KBM-7 (cell line): ENCODE results near the gene LASP1.
"Not testable (repeated sequence)": the region's sequence is repeated elsewhere in the genome, so short reads cannot be mapped to it uniquely, and the experiment has no call there.

ENCODE experiments used
- DNase-seq: peaks from one replicate; pipeline ENCODE4 v3.0.0-alpha.2; 2015
- in situ Hi-C: fragments of 300-500 bp; cut with MboI; formaldehyde crosslinking; loops from 2 replicates; pipeline ENCODE4 v1.14.3; 2020; ENCODE audit warnings: low sequenced_read_pairs, low pct_unique_long_range_greater_than_20kb, mixed read lengths

Gene LASP1

DNA sequence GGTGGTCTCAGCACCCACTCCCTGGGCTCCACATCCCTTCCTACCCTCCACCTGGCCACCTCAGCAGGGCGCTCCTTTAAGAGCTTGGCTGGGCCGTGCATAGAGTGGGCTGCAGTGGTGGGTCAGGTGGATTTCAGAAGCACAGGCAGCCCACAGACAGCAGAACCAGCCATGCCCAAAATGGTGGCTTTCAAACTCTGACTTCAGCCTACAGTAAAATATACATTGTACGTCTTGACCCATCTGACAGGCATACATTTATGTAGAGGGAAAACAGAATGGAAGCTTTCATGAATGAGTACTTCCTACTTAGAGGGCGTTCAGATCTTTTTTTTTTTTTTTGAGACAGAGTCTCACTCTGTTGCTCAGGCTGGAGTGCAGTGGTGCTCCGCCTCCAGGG lies 29.6 kb downstream of the LASP1 start:
- no peak for DNase-seq
- in situ Hi-C loops: no loop called here

DNA sequence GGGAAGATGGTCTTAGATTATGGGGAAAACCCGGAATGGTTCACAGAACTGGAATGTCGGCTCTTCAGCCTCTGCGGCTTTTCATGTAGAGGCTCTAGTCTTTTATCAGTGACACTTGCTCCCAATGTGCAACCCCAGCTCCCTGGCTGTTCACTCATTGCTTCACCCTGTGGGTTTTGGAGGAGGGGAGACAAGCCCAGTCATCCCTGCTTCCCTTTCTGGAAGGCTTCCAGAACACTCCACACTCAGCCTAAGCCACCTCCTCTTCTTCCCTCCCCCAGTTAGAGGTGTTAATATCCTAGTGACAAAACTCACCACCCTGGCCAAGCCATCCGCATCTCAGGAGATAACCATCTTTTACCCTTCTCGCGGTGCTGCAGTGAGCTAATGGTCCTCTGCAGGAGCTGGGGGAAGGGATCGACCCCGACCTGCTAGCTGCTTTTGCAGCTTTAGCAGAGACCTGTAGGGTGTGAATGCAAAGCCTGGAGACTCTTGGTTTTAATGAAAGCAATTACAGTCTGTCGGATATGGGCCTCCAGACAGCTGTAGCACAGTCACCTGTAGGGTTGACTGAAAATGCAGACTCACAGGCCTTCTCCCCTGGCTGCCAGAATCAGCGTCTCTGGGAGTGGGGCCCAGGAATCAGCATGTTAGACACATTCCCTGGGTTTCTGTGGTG lies 31.3 kb downstream of the LASP1 start:
- in situ Hi-C loops: no loop called here
- peak; percentile 98 for DNase-seq

DNA sequence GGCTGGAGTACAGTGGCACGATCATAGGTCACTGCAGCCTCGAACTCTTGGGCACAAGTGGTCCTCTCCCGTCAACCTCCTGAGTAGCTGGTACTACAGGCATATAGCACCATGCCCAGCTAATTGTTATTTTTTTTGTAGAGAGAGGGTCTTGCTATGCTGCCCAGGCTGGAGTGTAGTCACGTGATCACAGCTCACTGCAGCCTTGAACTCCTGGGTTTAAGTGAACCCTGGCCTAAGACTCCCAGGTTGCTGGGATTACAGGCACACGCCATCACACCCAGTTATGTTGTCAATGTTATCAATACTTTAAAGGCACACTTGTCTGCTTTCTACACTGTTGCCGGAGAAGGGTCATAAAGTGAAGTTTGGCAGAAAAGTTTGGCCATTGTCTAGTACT lies 33.5 kb downstream of the LASP1 start:
- DNase-seq: no peak
- in situ Hi-C loops: no loop called here

DNA sequence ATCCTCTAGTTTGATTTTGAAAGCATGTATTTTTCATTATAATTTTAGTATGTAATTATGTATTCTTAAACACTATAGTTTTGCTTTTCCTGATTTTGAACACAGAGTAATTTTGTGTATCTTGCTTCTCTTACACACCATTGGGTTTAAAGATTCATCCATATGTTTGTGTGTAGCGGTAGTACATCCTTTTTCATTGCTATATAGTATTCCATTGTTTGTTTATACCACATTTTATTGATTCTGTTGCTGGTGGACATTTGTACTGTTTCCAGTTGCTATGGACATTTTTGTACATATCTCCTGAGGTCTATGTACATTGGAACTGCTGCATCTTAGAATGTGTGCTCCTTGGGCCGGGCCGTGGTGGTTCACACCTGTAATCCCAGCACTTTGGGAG lies 35.0 kb downstream of the LASP1 start:
- in situ Hi-C loops: no loop called here

DNA sequence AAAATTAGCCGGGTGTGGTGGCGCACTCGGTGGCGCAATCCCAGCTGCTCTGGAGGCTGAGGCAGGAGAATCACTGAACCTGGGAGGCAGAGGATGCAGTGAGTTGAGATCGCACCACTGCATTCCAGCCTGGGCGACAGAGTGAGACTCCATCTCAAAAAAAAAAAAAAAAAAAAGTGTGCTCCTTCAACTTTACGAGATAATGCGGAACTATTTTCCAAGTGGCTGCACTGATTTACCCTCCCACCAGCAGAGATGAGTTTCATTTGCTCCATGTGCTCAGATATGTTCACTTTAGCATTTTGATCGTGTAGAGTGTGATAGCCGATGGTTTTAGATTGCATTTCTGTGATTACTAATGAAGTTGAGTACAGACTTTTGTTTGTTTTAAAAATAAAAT lies 35.5 kb downstream of the LASP1 start:
- in situ Hi-C loops: no loop called here
- no peak for DNase-seq

More for the DNA sequence above, 35.0 kb downstream of the LASP1 start:
- DNase-seq: no peak

DNA sequence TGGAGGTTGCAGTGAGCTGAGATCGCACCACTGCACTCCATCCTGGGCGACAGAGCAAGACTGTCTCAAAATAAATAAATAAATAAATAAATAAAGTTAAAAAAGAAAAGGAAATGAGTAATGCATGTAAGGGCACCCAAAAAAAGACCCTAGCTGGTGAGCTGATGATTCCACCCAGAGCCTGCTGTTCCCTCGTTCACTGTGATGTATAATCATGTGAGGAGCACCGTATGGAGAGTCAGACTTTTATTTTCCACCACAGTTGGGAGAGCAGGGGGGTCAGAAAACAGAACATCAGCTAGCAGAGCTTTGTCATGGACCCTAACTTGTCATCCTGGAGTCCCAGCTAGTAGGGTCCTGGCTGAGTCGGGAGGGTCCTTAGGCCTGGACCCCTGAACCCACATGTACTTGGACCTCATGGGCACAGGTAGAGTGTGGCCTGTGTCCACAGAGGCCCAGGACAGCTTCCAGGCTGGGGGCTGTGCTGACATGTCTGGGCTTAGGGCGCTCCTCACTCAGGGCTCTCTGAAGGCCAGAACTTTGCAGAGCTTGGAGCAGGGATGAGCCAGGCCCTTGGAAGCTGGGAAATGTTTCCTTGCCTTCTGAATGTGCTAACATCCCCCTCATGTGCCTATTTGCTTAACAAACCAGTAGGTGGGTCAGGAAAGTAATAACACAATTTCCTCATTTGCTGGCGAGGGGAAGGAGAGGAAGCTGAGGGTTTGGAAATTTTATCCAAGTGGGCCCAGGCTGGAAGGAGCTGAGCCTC lies 36.8 kb downstream of the LASP1 start:
- no peak for DNase-seq
- in situ Hi-C loops: no loop called here

DNA sequence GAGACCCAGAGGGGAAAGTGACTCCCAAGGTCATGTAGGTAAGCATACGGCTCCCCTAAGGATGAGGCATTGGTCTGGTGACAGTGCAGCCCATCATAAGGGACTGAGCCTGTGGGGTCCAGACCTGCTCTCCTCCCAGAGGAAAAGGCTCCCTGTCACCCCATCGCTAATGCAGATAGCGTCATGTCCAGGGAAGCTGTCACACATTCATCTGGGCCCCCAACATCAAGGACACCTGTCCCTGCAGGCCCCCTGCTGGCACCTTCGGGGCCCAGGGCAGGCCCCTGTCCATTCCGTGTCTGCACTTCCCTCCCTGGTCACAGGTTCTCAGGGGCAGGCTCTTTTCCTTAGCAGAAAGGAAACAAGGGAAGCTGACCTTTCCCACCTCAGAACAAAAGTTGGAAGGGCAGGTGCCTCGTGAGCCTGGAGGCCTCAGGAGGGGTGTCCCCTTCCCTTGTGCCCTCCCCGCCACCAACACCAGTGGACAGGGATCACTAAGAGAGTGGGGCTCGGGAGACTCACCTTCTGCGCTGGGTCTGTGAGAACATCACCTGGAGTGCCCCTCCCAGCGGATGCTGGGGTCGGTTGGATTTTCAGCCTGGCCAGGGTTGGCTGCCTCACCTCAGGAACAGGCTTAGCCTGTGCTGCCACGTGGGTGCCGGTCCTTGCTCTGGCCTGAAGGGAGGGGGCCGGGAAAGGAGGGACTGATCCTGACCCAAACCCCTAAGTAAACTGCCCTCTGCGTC lies 38.2 kb downstream of the LASP1 start:
- no peak for DNase-seq
- in situ Hi-C loops: no loop called here

DNA sequence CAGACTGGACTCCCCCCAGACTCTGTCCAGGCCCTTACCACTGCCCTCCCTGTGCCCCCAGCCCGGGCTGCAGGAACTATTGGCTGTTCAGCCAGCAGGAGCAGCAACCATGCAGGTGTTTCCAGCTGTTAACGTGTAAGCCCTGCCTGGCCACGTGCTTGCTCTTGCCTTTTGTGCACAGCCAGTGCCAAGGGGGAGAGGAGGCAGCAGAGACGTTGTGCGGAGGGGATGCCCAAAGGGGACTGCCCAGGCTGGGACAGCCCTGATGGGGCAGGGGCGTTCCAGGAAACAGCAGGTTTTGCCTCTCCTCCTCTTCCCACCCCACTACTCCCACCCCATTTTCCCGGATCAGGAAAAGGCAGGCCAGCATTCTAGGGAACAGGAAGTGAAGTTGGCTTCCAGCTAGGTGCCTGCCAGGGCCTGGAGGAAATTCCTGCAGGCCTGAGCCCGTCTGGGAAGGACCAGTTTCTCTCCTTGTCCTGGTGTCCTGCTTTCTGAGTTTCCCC lies 38.9 kb downstream of the LASP1 start:
- no peak for DNase-seq
- in situ Hi-C loops: no loop called here

DNA sequence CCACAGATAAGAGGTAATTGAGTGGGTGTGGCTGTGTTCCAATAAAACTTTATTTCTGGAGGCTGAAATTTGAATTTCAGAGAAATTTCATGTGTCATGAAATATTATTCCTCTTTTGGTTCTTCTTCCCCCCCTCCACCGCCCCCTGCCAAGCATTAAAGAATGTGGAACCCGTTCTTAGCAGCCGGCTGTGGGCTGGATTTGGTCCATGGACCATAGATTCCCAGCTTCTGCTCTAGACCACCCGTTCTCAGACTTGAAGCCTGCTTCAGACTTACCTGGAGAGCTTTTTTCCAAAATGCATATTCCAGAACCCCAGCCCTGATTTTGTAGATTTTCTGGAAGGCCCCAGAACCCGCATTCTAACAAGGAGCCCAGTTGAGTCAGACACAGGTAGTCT lies 40.5 kb downstream of the LASP1 start:
- DNase-seq: no peak
- in situ Hi-C loops: no loop called here

DNA sequence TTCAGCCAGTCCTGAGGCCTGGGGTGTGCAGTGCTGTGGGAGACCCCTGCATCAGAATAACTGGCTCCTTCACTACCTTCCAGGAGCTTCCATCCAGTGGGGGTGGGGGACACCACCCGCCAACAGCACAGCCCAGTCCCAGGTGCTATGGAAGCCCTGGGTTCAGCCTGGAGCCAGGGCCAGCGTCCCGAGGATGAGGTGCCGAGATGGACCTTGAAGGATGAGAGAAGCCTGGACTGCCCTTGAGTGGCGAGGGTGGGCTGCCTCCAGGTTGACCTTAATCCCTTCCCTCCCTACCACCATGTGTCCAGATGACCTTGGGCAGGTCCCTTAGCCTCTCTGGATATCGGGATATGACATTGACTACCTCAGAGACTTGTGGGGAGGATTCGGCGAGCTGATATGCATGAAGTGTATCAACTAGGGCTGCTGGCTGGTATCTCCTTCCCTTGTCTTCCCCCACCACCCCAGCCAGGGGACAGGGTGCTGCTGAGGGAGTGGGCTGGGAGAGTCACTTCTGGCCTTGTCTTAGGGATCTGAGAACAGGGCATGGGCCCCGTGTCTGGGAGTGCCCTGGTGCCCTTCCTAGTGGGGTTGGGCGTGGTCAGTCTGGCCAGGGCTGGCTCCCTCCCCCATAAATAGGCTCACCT lies 41.3 kb downstream of the LASP1 start:
- no peak for DNase-seq
- in situ Hi-C loops: no loop called here

DNA sequence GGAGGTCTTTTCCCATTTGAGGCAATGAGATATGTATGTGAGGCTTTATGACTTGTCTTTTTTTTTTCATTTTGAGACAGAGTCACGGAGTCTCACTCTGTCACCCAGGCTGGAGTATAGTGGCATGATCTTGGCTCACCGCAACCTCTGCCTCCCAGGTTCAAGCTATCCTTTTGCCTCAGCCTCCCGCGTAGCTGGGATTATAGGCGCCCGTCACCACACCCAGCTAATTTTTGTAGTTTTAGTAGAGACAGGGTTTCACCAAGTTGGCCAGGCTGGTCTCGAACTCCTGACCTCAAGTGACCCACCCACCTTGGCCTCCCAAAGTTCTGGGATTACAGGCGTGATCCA lies 41.8 kb downstream of the LASP1 start:
- DNase-seq, in situ Hi-C loops: not testable (repeated sequence)

DNA sequence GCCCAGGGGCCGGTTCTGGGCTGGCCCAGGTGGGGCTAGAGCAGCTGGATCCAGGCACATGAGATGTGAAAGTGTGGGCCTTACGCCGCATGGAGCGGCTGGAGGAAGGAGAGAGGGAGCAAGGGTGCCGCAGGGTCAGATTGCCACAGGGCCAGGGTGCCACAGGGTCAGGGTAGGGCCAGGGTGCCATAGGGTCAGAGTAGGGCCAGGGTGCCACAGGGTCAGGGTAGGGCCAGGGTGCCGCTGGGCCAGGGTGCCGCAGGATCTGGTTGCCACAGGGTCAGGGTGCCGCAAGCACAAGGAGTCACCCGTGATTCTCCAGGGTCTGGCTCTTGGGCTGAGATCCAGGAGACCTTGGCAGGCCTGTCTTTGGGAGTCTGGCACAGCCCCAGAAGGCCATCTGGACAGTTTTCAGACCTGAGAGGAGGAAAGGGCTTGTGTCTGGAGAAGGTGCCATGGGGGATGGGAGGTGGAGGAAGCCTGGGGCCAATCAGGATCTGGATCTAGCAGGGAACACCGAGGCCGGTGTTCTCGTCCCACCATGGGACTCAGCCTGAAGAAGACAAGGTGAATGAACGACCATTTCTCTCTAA lies 42.5 kb downstream of the LASP1 start:
- DNase-seq: no peak
- in situ Hi-C loops: no loop called here

DNA sequence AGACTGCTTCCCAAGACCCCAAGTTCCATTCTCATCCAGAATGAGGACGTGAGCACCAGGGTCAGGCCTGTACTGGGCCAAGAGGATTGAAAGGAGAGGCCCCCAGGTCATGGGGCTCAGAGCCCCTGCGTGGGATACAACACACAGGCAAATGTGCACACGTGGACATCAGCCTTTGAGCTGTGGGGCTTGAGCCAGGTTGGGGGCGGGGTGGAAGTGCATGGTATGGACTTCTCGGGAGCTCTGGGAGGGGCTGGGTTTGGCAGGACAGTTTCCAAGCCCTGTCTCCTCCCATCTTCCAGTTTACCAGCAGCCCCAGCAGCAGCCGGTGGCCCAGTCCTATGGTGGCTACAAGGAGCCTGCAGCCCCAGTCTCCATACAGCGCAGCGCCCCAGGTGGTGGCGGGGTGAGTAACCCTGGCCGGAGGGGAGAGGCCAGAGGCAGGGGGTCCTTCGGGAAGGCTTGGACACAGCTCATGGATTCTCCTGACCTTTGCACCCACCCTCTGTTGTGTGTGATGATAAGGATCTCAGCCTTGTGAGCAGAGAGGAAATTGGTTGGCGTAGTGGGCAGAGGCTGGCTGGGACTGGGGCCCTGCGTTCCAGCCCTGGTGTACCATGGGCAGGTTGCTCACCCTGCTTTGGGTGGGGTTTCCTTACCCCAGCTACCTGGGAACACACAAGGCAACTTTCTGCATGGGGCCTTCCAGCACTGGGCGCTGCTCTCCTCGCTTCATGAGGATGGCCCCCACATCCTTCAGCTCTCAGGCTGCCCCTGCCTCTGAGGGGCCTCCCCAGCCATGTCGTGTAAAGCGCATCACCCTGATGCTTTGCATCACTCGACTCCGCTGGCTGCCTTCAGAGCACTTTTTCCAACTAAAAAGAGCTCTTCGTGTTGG lies 45.1 kb downstream of the LASP1 start:
- DNase-seq: no peak
- in situ Hi-C loops: no loop called here

DNA sequence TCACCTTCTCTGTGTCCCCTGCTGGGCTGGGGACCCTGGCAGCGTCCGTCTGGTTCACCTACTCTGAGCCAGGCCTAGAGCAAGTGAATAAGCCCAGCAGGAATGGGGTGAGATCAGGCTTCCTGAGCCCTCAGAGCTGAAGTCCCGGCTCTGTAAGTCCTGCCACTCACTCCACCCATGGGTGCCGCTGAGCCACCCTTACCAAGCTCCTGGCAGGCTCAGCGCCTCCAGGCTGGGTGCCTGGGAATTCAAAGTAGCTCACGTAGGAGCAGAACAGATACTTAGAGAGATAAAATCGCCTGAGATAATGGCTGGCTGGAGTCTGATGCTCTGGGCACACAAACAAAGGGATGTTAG lies 45.8 kb downstream of the LASP1 start:
- in situ Hi-C loops: no loop called here
- no peak for DNase-seq

DNA sequence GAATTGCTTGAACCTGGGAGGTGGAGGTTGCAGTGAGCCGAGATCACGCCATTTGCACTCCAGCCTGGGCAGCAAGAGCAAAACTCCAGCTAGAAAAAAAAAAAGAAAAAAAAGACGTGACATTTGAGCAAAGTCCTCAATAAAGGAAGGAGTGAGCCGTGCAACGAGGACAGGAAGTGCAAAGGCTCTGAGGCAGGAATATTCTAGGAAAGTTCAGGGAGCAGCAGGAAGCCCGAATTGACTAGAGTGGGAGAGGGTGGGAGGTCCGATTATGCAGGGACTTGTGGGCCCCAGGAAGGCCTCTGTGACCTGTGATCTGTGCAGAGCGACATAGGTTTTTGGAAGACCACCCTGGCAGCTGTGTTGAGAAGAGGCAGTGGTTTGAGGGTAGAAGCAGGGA lies 46.9 kb downstream of the LASP1 start:
- in situ Hi-C loops: no loop called here
- no peak for DNase-seq

DNA sequence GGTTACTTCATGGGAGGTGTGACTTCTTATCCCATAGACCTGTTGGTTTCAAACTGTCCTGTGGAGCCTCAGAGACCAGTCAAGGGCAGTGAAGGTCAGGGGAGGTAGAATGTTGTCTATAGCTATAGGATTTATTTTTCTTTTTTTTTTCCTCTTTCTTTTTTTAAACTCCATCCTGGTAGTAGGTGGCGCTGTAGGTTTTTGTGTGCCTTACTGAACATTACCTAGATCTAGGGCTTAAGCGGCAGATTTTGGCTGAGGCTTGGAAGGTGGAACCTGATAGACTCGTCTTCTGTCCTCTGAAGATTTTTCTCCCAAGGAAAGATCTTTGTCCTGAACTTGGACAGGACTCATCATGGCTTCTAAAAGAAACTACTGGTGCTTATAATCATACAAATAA lies 47.4 kb downstream of the LASP1 start:
- no peak for DNase-seq
- in situ Hi-C loops: no loop called here

DNA sequence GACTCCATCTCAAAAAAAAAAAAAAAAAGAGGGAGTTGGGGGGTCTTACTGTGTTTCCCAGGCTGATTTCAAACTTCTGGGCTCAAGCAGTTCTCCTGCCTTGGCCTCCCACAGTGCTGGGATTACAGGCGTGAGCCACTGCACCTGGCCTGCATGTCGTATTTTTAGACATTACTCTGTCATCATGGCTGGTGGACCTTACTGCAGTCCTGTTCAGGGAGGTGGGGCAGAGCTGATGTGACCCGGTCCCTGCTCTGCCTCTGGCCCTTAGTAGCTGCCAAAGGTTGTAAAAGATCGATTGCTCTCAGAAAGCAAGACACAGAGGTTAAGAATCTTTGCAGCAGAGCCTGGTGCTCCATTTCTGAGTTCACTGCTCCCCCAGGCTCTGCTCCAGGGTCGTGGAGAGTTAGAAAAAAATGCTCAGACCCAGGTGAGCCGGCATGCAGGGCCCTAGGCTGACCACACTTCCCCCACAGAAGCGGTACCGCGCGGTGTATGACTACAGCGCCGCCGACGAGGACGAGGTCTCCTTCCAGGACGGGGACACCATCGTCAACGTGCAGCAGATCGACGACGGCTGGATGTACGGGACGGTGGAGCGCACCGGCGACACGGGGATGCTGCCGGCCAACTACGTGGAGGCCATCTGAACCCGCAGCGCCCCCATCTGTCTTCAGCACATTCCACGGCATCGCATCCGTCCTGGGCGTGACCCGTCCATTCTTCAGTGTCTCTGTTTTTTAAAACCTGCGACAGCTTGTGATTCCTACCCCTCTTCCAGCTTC lies 48.5 kb downstream of the LASP1 start:
- DNase-seq: no peak
- in situ Hi-C loops: no loop called here

DNA sequence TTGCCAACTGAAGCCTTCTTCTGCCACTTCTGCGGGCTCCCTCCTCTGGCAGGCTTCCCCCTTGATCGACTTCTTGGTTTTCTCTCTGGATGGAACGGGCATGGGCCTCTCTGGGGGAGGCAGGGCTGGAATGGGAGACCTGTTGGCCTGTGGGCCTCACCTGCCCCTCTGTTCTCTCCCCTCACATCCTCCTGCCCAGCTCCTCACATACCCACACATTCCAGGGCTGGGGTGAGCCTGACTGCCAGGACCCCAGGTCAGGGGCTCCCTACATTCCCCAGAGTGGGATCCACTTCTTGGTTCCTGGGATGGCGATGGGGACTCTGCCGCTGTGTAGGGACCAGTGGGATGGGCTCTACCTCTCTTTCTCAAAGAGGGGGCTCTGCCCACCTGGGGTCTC lies 49.1 kb downstream of the LASP1 start:
- in situ Hi-C loops: no loop called here
- DNase-seq: no peak
